ENCODE data around the gene P2RX3. TPM values are rescaled to one million over a fixed set of nuclear protein-coding genes. Genes with fewer than 3 reads are reported as not detected.

The P2RX3 gene
- total RNA-seq, 1 experiment from 2014 or later, result 0.15 TPM

DNA sequence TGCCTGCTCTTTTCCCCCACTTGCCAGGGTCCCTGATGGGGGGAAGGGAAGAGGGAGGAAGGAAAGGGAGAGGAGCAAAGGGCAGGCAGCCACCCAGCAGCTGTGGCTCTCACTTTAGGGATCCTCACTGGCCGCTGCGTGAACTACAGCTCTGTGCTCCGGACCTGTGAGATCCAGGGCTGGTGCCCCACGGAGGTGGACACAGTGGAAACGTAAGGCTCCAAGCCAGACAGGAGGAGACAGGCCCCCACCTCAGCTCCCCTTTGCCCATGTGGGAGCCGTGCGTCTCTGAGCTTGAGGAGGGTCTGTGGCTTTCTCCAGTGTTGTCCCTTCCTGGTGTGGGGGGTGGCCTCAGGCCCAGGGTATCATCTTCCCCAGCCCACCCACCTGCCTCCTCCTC is 9.9 kb downstream of the P2RX3 start:
- Histone ChIP-seq H4K8ac (replicated peaks; ENCODE audit: insufficient read length, low read depth, low read length) (no peak overlapping the region), H4K91ac (ENCODE audit: insufficient read length, low read depth, low read length) (no peak overlapping the region), H3K9ac (ENCODE audit: extremely low read depth, insufficient read length, low read length) (no peak overlapping the region), H3K27ac (ENCODE audit: insufficient read length, low read depth, low read length) (no peak overlapping the region), H3T11ph (ENCODE audit: low read length) (no peak overlapping the region), H3K56ac (ENCODE audit: insufficient read length, low read depth, low read length) (no peak overlapping the region), H3K23me2 (ENCODE audit: insufficient read length, low read depth, low read length, poor library complexity, severe bottlenecking) (peaks cover 5% of the 10 kb centered on the region), H3K23ac (ENCODE audit: insufficient read length, low read depth, low read length) (no peak overlapping the region), H3K79me2 (ENCODE audit: insufficient read depth, low read length) (no peaks in the 10 kb centered on the region), H3K27me3 (ENCODE audit: insufficient read depth, low read length) (no peaks in the 10 kb centered on the region), H2BK15ac (ENCODE audit: low read depth, low read length) (no peak overlapping the region), H3K4me1 (ENCODE audit: insufficient read depth, low read length) (no peaks in the 10 kb centered on the region), H2BK120ac (ENCODE audit: low read depth, low read length, poor library complexity, severe bottlenecking) (no peak overlapping the region), H3K79me1 (ENCODE audit: insufficient read depth, low read depth, low read length, poor library complexity, severe bottlenecking) (no peaks in the 10 kb centered on the region), H3K4me2 (ENCODE audit: insufficient read depth, insufficient read length, low read length) (no peak overlapping the region), H2BK12ac (ENCODE audit: insufficient read length, low read depth, low read length) (no peak overlapping the region), H3K4ac (ENCODE audit: low read depth, low read length) (no peak overlapping the region), H2AFZ (ENCODE audit: low read length) (no peak overlapping the region), H4K20me1 (ENCODE audit: control insufficient read depth, insufficient read depth, insufficient read length) (no peaks in the 10 kb centered on the region), H2AK5ac (ENCODE audit: insufficient read length, low read length) (no peak overlapping the region), H4K5ac (ENCODE audit: insufficient read length, low read depth, low read length) (no peak overlapping the region), H3K14ac (ENCODE audit: insufficient read depth, low read length) (no peak overlapping the region), H3K18ac (ENCODE audit: insufficient read length, low read depth, low read length) (no peak overlapping the region), H3K9me3 (ENCODE audit: control insufficient read depth, low read depth, low read length) (no peaks in the 10 kb centered on the region), H2BK5ac (ENCODE audit: insufficient read length, low read length) (no peak overlapping the region), H2BK20ac (ENCODE audit: low read depth, low read length, poor library complexity, severe bottlenecking) (no peak overlapping the region)
- WGBS (ENCODE audit: extremely low coverage, insufficient read length, low lambda C conversion rate), result no CpG with 5 or more reads among the region's 7 CpGs
- Mint-ChIP-seq H3K4me1 (peaks cover 25 to 43% of the 10 kb centered on the region in 2 experiments), H3K4me3 (no peak overlapping the region), H3K27ac (no peak overlapping the region), H3K9me3 (peaks cover 3 to 8% of the 10 kb centered on the region in 2 experiments; a peak in 4 of 5 replicates), H3K36me3 (ENCODE audit: insufficient read depth in 1 of 3, low read depth in 3 of 3) (peaks cover 0 to 5% (median 0%) of the 10 kb centered on the region in 3 experiments; a peak in 2 of 7 replicates), H3K27me3 (ENCODE audit: low read depth) (peaks cover 34% of the 10 kb centered on the region)
- no peak for DNase-seq
- TF ChIP-seq, protein P1, sequence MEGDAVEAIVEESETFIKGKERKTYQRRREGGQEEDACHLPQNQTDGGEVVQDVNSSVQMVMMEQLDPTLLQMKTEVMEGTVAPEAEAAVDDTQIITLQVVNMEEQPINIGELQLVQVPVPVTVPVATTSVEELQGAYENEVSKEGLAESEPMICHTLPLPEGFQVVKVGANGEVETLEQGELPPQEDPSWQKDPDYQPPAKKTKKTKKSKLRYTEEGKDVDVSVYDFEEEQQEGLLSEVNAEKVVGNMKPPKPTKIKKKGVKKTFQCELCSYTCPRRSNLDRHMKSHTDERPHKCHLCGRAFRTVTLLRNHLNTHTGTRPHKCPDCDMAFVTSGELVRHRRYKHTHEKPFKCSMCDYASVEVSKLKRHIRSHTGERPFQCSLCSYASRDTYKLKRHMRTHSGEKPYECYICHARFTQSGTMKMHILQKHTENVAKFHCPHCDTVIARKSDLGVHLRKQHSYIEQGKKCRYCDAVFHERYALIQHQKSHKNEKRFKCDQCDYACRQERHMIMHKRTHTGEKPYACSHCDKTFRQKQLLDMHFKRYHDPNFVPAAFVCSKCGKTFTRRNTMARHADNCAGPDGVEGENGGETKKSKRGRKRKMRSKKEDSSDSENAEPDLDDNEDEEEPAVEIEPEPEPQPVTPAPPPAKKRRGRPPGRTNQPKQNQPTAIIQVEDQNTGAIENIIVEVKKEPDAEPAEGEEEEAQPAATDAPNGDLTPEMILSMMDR (conservative IDR thresholded peaks at IDR 0.05), result no peak

Measured in H9 (cell line).